Sigmoid colon (tissue), 4 donors: ENCODE data around the gene CLCN1.

Source experiments
- CTCF ChIP-seq, 4 experiments: fragments of 450-650 bp in 3 of 4; fragments of 200-600 bp in 1 of 4; IDR thresholded peaks; one replicate each; pipeline ENCODE4 v1.5.1; 2016 to 2019; ENCODE audit warnings: antibody characterized with exemption in 4 of 4, mild to moderate bottlenecking in 3 of 4, moderate library complexity in 2 of 4
- EP300 ChIP-seq, 4 donors: sonication (generic); formaldehyde crosslinking; IDR thresholded peaks; one replicate each; pipeline ENCODE4 v1.6.1; 2017; ENCODE audit warnings: antibody characterized with exemption in 4 of 4
- POLR2A ChIP-seq, 2 donors: fragments of 450-650 bp; IDR thresholded peaks; one replicate each; pipeline ENCODE4 v1.6.1; 2016; ENCODE audit warnings: antibody characterized with exemption in 2 of 2, mild to moderate bottlenecking in 2 of 2, moderate library complexity in 2 of 2
- POLR2AphosphoS5 ChIP-seq, 4 donors: sonication (generic); formaldehyde crosslinking; IDR thresholded peaks; one replicate each; pipeline ENCODE4 v1.6.1; 2017; ENCODE audit warnings: antibody characterized with exemption in 4 of 4

GRCh38 chr7:143303733-143304132 lies 12.2 kb upstream of the CLCN1 start:
- TF ChIP-seq EP300 (IDR thresholded peaks at IDR 0.05) (no peak), CTCF (IDR thresholded peaks at IDR 0.05) (no peak), POLR2AphosphoS5 (IDR thresholded peaks at IDR 0.05) (no peak), POLR2A (IDR thresholded peaks at IDR 0.05) (no peak)
